HepG2 (cell line): ENCODE measurements around the gene STUB1. TPM values are rescaled to one million over a fixed set of nuclear protein-coding genes. Genes with fewer than 3 reads are reported as not detected.

ENCODE experiments used
- BCL6 ChIP-seq: IDR thresholded peaks from 2 replicates; pipeline ENCODE4 v1.6.1; 2016; ENCODE audit warnings: missing genetic modification reagents, missing compliant biosample characterization
- FOXP4 ChIP-seq: sonication (generic); formaldehyde crosslinking; IDR thresholded peaks from 2 replicates; pipeline ENCODE4 v1.4.0; 2020; ENCODE audit warnings: missing genetic modification reagents
- POGK ChIP-seq: sonication (generic); formaldehyde crosslinking; conservative IDR thresholded peaks from 2 replicates; pipeline ENCODE4 v1.8.0; 2022; ENCODE audit warnings: mild to moderate bottlenecking, moderate library complexity, missing genetic modification reagents
- SMYD3 ChIP-seq: sonication (generic); formaldehyde crosslinking; IDR thresholded peaks from 2 replicates; pipeline ENCODE4 v1.8.1; 2023; ENCODE audit warnings: mild to moderate bottlenecking, missing genetic modification reagents
- ZBTB4 ChIP-seq: sonication (generic); formaldehyde crosslinking; IDR thresholded peaks from 2 replicates; pipeline ENCODE4 v1.4.0; 2020; ENCODE audit warnings: missing genetic modification reagents, mild to moderate bottlenecking, borderline replicate concordance
- ZFX ChIP-seq: sonication (generic); formaldehyde crosslinking; IDR thresholded peaks from 2 replicates; pipeline ENCODE4 v1.4.0; 2020; ENCODE audit warnings: mild to moderate bottlenecking, low read depth, missing genetic modification reagents, moderate library complexity
- ZNF326 ChIP-seq: sonication (generic); formaldehyde crosslinking; IDR thresholded peaks from 2 replicates; pipeline ENCODE4 v1.4.0; 2020; ENCODE audit warnings: missing genetic modification reagents, borderline replicate concordance
- ZSCAN22 ChIP-seq: sonication (generic); formaldehyde crosslinking; IDR thresholded peaks from 2 replicates; pipeline ENCODE4 v1.4.0; 2020; ENCODE audit warnings: mild to moderate bottlenecking, missing genetic modification reagents
- polyA plus RNA-seq, 8 experiments: library from polyadenylated mRNA; depleted of rRNA in 3 of 8; stranded (reverse) in 7 of 8; unstranded in 1 of 8; fragments of >200 nt; fragmentation: Illumina TruSeq in 4 of 8; extraction: Trizol in 4 of 8; gene quantifications; 2 replicates each; pipeline versions ENCODE4 v1.2.1 to v1.2.3, GENCODE V29; 2011 to 2016; ENCODE audit warnings: low read depth in 4 of 8, missing spikeins in 1 of 8, mixed read lengths in 1 of 8; ENCODE audit not compliant: insufficient read depth in 1 of 8
- total RNA-seq, 5 experiments: library from RNA; depleted of rRNA; stranded (reverse); fragments of >200 nt; fragmentation: Illumina TruSeq; extraction: Trizol; gene quantifications; 2 replicates each; pipeline ENCODE4 v1.2.3, GENCODE V29; 2016; ENCODE audit warnings: low read depth in 1 of 5
- TF ChIP-seq, protein P1 (sequence below): sonication (generic); formaldehyde crosslinking; IDR thresholded peaks from 2 replicates; pipeline ENCODE4 v1.9.0; 2021; ENCODE audit warnings: mild to moderate bottlenecking, missing genetic modification reagents
- TF ChIP-seq, protein P2 (sequence below): IDR thresholded peaks from 2 replicates; pipeline ENCODE4 v1.6.1; 2016
- TF ChIP-seq, protein P3 (sequence below): sonication (generic); formaldehyde crosslinking; IDR thresholded peaks from 2 replicates; pipeline ENCODE4 v1.8.0; 2022; ENCODE audit warnings: mild to moderate bottlenecking, missing genetic modification reagents

Gene STUB1
- total and polyA plus RNA-seq, 2 of the 13 experiments (the other 11 are each of a cell fraction or from before 2014, with no cell fraction given), result 52.9 to 78.2 TPM

- TF ChIP-seq, protein P1, sequence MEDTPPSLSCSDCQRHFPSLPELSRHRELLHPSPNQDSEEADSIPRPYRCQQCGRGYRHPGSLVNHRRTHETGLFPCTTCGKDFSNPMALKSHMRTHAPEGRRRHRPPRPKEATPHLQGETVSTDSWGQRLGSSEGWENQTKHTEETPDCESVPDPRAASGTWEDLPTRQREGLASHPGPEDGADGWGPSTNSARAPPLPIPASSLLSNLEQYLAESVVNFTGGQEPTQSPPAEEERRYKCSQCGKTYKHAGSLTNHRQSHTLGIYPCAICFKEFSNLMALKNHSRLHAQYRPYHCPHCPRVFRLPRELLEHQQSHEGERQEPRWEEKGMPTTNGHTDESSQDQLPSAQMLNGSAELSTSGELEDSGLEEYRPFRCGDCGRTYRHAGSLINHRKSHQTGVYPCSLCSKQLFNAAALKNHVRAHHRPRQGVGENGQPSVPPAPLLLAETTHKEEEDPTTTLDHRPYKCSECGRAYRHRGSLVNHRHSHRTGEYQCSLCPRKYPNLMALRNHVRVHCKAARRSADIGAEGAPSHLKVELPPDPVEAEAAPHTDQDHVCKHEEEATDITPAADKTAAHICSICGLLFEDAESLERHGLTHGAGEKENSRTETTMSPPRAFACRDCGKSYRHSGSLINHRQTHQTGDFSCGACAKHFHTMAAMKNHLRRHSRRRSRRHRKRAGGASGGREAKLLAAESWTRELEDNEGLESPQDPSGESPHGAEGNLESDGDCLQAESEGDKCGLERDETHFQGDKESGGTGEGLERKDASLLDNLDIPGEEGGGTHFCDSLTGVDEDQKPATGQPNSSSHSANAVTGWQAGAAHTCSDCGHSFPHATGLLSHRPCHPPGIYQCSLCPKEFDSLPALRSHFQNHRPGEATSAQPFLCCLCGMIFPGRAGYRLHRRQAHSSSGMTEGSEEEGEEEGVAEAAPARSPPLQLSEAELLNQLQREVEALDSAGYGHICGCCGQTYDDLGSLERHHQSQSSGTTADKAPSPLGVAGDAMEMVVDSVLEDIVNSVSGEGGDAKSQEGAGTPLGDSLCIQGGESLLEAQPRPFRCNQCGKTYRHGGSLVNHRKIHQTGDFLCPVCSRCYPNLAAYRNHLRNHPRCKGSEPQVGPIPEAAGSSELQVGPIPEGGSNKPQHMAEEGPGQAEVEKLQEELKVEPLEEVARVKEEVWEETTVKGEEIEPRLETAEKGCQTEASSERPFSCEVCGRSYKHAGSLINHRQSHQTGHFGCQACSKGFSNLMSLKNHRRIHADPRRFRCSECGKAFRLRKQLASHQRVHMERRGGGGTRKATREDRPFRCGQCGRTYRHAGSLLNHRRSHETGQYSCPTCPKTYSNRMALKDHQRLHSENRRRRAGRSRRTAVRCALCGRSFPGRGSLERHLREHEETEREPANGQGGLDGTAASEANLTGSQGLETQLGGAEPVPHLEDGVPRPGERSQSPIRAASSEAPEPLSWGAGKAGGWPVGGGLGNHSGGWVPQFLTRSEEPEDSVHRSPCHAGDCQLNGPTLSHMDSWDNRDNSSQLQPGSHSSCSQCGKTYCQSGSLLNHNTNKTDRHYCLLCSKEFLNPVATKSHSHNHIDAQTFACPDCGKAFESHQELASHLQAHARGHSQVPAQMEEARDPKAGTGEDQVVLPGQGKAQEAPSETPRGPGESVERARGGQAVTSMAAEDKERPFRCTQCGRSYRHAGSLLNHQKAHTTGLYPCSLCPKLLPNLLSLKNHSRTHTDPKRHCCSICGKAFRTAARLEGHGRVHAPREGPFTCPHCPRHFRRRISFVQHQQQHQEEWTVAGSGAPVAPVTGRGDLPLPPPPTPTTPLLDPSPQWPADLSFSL (CRISPR knock-in tag), result no peak
- TF ChIP-seq, protein P2, sequence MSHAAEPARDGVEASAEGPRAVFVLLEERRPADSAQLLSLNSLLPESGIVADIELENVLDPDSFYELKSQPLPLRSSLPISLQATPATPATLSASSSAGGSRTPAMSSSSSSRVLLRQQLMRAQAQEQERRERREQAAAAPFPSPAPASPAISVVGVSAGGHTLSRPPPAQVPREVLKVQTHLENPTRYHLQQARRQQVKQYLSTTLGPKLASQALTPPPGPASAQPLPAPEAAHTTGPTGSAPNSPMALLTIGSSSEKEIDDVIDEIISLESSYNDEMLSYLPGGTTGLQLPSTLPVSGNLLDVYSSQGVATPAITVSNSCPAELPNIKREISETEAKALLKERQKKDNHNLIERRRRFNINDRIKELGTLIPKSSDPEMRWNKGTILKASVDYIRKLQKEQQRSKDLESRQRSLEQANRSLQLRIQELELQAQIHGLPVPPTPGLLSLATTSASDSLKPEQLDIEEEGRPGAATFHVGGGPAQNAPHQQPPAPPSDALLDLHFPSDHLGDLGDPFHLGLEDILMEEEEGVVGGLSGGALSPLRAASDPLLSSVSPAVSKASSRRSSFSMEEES (CRISPR knock-in tag), result no peak
- TF ChIP-seq ZFX (peak; percentile 79), ZNF326 (CRISPR knock-in tag) (no peak), SMYD3 (CRISPR knock-in tag) (no peak), ZSCAN22 (CRISPR knock-in tag) (no peak), ZBTB4 (CRISPR knock-in tag) (no peak), FOXP4 (CRISPR knock-in tag) (no peak), BCL6 (CRISPR knock-in tag) (no peak), POGK (CRISPR knock-in tag) (no peak)
- TF ChIP-seq, protein P3, sequence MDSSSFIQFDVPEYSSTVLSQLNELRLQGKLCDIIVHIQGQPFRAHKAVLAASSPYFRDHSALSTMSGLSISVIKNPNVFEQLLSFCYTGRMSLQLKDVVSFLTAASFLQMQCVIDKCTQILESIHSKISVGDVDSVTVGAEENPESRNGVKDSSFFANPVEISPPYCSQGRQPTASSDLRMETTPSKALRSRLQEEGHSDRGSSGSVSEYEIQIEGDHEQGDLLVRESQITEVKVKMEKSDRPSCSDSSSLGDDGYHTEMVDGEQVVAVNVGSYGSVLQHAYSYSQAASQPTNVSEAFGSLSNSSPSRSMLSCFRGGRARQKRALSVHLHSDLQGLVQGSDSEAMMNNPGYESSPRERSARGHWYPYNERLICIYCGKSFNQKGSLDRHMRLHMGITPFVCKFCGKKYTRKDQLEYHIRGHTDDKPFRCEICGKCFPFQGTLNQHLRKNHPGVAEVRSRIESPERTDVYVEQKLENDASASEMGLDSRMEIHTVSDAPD (CRISPR knock-in tag), result no peak
Measured at GRCh38 chr16:630815-631405, 49.3 kb upstream of the STUB1 start, which contains the start of gene WFIKKN1 (continued).
